ENCODE measurements around the gene BCAN.

Gene BCAN

GRCh38 chr1:156704930-156705320 is 63.0 kb downstream of the BCAN start:
- DNase-seq: no peak

- DNase-seq: no peak
Observed at GRCh38 chr1:156705321-156705917, 63.5 kb downstream of the BCAN start, which contains the start of gene CRABP2. TSS of gene CRABP2 (minus strand) at chr1:156705583. CDS start at chr1:156705446, 137 bp downstream.

DNA sequence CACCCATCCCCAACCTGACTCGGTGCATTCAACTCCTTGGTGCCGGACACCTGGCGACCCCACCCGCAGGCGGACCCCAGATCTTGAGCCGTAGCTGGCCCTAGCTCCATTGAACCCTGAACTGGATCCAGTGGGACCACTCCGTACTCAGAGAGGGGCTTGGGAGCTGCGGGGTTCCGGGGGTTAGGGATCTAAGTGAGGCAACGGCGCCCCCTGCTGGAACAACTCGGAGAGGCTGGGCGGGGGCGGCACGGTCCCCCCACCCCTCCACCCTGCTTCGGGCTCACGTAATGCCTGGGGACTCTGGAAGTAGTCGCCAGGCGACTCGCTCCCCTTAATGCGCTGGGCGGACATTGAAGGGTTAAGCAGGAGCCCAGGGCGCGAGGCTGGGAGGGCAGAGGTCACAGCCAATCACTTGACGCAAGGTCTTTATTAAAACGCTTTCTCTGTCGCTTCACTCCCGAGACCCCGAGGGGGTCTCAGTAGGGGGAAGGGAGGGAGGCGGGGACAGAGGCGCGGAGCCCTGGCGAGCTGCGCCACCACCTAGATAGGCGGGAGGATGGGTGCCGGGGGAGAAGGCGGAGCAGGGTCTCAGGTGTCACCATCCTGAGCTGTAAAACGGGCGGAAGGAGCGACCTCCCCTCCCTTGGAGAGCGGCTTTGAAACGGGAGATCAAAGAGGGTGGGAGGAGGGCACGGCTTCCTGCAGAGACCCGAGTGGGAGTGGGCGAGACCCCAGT is 64.2 kb downstream of the BCAN start:
- DNase-seq: peak; percentile 25

DNA sequence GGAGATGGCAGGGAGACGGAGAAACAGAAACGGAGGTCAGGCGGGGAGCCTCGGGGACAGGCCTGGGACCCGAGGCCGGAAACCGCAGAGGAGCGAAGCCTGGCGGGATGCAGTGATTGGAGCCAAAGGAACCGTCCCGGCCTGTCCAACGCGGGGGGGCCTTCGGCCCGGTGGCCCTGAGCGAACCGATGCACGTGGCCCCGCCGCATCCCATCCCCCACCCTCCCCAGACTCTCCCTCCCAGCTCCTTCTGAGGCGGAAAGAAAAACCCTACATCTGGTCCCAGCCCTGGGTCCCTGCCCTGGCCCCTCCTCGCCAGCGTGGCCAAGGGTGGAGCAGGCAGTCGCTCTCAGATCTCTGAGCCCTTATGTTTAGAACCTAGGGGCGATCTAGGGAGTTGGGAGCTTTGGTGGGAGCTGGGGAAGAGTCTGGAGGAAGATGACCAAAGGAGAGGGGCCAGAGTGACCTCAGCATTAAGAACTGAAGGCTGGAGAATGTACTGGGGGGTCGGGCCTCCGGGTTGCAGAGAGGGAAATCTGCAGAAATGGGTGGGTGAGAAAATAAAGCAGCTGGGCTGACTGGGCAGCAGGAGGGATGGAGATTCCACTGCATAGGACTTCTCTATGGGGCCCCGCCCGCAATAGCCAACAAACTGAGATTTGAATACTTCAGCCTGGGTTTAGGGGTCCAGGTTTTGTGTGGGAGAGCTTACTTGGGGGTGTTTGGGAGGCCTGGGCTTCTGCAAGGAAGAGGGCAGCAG is 64.9 kb downstream of the BCAN start:
- DNase-seq: no peak

DNA sequence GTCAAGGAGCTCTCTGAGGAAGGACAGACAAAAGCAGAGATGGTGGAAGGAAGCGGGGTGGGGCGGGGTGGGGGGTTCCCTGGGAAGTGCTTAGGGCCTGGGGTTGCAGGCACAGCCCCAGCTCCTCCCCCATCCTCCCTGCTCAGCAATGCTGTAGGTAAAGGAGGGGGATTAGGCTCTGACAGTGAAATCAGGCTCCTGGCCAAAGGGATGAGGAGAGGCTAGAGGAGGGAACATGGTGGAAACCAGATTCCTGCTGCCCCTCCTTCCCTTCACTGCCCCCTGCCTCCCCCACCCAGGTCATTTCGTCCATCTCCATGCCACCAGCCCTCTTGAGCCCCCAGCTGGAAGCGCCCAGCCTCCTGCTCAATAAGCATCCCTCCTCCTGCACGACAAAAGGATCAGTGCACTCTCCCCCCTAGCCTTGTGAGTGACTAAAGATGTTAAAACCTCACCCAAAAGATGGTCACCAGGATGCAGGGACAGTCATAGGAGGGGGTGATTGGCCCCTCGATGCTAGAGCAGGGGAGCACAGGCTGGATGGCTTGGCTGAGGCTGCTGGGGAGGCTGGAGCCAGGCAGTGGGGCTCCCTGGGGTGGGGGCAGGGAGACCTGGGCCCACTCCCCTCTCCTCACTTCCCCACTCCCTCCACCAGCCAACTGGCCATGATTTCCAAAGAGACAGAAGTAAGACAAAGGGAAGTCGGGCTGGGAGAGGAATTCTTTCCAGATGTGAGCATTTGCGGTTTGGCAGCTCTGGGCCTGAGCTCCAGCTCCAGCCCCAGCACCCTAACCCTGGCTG is 65.7 kb downstream of the BCAN start:
- no peak for DNase-seq

- DNase-seq: no peak
Observed at GRCh38 chr1:156708218-156708661, 66.3 kb downstream of the BCAN start.

- no peak for DNase-seq
Observed at GRCh38 chr1:156709031-156709430, 67.1 kb downstream of the BCAN start.

Measured in NCI-H2029 (cell line).